ENCODE data around the gene SFTPD.
"Not testable (repeated sequence)": the region's sequence is repeated elsewhere in the genome, so short reads cannot be mapped to it uniquely, and the experiment has no call there.

- TF ChIP-seq CTCF (IDR thresholded peaks at IDR 0.05; ENCODE audit: borderline replicate concordance, extremely low read depth, low read length, poor library complexity, severe bottlenecking); EZH2 (IDR thresholded peaks at IDR 0.05; ENCODE audit: borderline replicate concordance, low read depth, low read length, severe bottlenecking): not testable (repeated sequence)
These were observed 26.9 kb downstream of the SFTPD start for GRCh38 chr10:79922011-79922412.

All from DND-41 (cell line).